Measurements from ENCODE around the gene TRMT11.
"Not testable (repeated sequence)": the region's sequence is repeated elsewhere in the genome, so short reads cannot be mapped to it uniquely, and the experiment has no call there.

The TRMT11 gene

GRCh38 chr6:125994670-125995488 lies 8.5 kb downstream of the TRMT11 start:
- Mint-ChIP-seq H3K27ac (no peak overlapping the region), H3K4me1 (peaks cover 5 to 18% of the 10 kb centered on the region in 2 donors), H3K4me3 (no peak overlapping the region), H3K9me3 (no peaks in the 10 kb centered on the region), H3K27me3 (no peaks in the 10 kb centered on the region), H3K36me3 (peaks cover 9 to 12% of the 10 kb centered on the region in 2 donors)
- no peak for ATAC-seq (replicated peaks)
- DNase-seq: no peak

DNA sequence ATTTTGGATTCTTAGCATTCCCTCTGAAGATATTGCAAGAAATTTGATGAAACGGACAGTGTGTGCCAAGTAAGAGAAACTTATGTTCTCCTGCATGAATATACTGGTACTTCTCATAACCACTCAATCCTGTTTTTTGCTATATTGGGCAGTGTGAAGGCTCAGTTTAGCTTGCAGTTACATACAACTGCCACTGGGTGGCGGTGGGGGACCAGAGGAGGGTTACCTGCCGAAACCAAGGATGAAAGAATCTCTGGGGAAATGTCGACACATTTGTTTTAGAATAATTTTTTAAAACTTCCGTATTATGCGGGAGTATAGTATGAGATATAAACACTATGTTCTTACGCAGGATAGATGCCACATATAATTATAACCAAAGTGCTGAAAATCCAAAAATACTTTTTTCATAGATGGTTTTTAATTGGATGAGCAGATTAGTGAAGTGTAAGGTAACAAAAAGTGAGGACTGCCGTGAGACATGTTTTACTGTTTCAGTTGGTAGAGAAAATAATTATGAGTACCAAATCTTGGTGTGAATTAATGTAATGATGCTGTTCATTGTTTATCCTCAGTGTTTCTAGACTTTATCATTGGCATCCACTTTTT lies 9.7 kb downstream of the TRMT11 start:
- H3K4me1 Mint-ChIP-seq: peaks cover 5 to 18% of the 10 kb centered on the region in 2 donors
- peaks cover 12 to 23% of the 10 kb centered on the region in 2 donors for H3K36me3 Mint-ChIP-seq
- ATAC-seq (replicated peaks) (peak; percentile 86 to 94), DNase-seq (peak; percentile 46)
- H3K27ac Mint-ChIP-seq: no peak overlapping the region
- no peaks in the 10 kb centered on the region for H3K9me3 Mint-ChIP-seq
- H3K4me3 Mint-ChIP-seq: peak overlapping the region; percentile 48 to 70
- no peaks in the 10 kb centered on the region for H3K27me3 Mint-ChIP-seq

- ATAC-seq (replicated peaks) (no peak), DNase-seq (no peak)
- no peak overlapping the region for H3K4me3 Mint-ChIP-seq
- H3K4me1 Mint-ChIP-seq: no peaks in the 10 kb centered on the region
- H3K27ac Mint-ChIP-seq: no peak overlapping the region
- no peaks in the 10 kb centered on the region for H3K27me3 Mint-ChIP-seq
- peaks cover 16 to 47% of the 10 kb centered on the region in 2 donors for H3K36me3 Mint-ChIP-seq
- H3K9me3 Mint-ChIP-seq: no peaks in the 10 kb centered on the region
These were observed 16.7 kb downstream of the TRMT11 start for GRCh38 chr6:126002755-126003679.

- DNase-seq: no peak
- Mint-ChIP-seq H3K27ac (no peak overlapping the region), H3K27me3 (no peaks in the 10 kb centered on the region), H3K4me3 (no peak overlapping the region), H3K36me3 (peaks cover 26 to 44% of the 10 kb centered on the region in 2 donors), H3K9me3 (no peaks in the 10 kb centered on the region), H3K4me1 (no peaks in the 10 kb centered on the region)
- ATAC-seq (replicated peaks): no peak
These were observed 21.5 kb downstream of the TRMT11 start for GRCh38 chr6:126007800-126008199.

- no peaks in the 10 kb centered on the region for H3K9me3 Mint-ChIP-seq
- H3K27me3 Mint-ChIP-seq: no peaks in the 10 kb centered on the region
- H3K4me1 Mint-ChIP-seq: no peaks in the 10 kb centered on the region
- no peak overlapping the region for H3K4me3 Mint-ChIP-seq
- peaks cover 21 to 41% of the 10 kb centered on the region in 2 donors for H3K36me3 Mint-ChIP-seq
- ATAC-seq (replicated peaks) (no peak), DNase-seq (no peak)
- no peak overlapping the region for H3K27ac Mint-ChIP-seq
These were observed 23.7 kb downstream of the TRMT11 start for GRCh38 chr6:126010040-126010439.

GRCh38 chr6:126015863-126016262 lies 29.5 kb downstream of the TRMT11 start:
- Mint-ChIP-seq H3K9me3 (no peaks in the 10 kb centered on the region), H3K27ac (no peak overlapping the region), H3K4me1 (no peaks in the 10 kb centered on the region), H3K27me3 (no peaks in the 10 kb centered on the region), H3K36me3 (peaks cover 38 to 63% of the 10 kb centered on the region in 2 donors), H3K4me3 (no peak overlapping the region)
- no peak for DNase-seq
- ATAC-seq (replicated peaks): no peak

- no peak for DNase-seq
- no peaks in the 10 kb centered on the region for H3K27me3 Mint-ChIP-seq
- H3K36me3 Mint-ChIP-seq: peaks cover 40 to 65% of the 10 kb centered on the region in 2 donors
These were observed 30.3 kb downstream of the TRMT11 start for GRCh38 chr6:126016591-126016990.

GRCh38 chr6:126017668-126018067 lies 31.3 kb downstream of the TRMT11 start:
- Mint-ChIP-seq H3K4me3 (no peak overlapping the region), H3K36me3 (peaks cover 33 to 60% of the 10 kb centered on the region in 2 donors), H3K9me3 (no peaks in the 10 kb centered on the region), H3K27me3 (no peaks in the 10 kb centered on the region), H3K4me1 (no peaks in the 10 kb centered on the region), H3K27ac (no peak overlapping the region)
- ATAC-seq (replicated peaks) (no peak), DNase-seq (no peak)

More at GRCh38 chr6:126016591-126016990, 30.3 kb downstream of the TRMT11 start:
- no peaks in the 10 kb centered on the region for H3K9me3 Mint-ChIP-seq
- no peak for ATAC-seq (replicated peaks)
- no peak overlapping the region for H3K27ac Mint-ChIP-seq
- H3K4me3 Mint-ChIP-seq: no peak overlapping the region
- H3K4me1 Mint-ChIP-seq: no peaks in the 10 kb centered on the region

DNA sequence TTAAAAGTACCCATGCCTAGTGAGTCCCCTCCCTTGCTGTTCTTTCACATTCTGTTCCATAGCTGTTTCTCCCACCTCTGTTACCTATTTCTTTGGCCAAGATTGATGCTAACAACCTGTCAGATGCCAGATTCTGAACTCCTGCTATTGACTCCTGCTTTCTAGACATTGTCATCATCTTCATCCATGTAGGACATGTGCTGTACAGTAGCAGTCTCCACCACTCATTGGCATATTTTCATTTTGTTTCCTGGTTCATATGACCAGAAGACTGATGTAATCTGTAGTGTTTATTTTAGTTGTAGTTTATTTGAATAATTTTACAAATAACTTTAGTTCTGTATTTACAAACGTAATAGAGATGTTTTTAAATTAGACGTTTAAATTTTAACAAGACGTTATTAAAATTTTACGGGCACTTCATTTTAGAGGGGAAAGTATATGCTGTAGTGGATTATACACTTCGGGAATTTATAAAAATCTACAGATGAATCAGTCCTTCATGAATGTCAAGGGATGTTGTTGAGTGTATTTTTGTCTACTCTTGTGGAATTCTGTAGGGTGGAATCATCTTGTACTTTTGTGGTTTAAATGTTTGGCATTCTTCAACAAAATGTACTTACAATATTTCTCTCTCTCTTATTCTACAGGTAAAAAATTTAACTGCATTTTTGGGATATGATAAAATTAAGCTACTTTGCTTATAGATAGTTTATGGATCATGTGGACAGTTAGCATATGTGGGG lies 34.1 kb downstream of the TRMT11 start:
- ATAC-seq (replicated peaks) (no peak), DNase-seq (no peak)
- Mint-ChIP-seq H3K9me3 (no peaks in the 10 kb centered on the region), H3K36me3 (peaks cover 29 to 57% of the 10 kb centered on the region in 2 donors), H3K4me1 (no peaks in the 10 kb centered on the region), H3K27ac (no peak overlapping the region), H3K27me3 (no peaks in the 10 kb centered on the region), H3K4me3 (no peak overlapping the region)

DNA sequence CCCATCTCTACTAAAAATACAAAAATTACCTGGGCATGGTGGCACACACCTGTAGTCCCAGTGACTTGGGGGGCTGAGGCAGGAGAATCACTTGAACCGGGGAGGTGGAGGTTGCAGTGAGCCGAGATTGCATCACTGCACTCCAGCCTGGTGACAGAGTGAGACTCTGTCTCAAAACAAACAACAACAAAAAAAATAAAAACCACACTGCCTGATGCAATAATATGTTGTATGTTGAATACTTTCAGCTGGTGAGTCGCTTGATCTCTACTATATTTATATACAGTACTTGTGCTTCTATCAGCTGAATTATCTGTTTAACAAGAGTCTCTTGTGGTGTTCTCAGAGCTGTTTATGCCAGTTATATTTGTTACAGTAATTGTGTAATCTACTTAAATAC lies 37.1 kb downstream of the TRMT11 start:
- ATAC-seq (replicated peaks); H3K4me1 Mint-ChIP-seq; H3K4me3 Mint-ChIP-seq; H3K9me3 Mint-ChIP-seq; H3K27ac Mint-ChIP-seq; H3K27me3 Mint-ChIP-seq; DNase-seq: not testable (repeated sequence)
- peaks cover 22 to 46% of the 10 kb centered on the region in 2 donors for H3K36me3 Mint-ChIP-seq

DNA sequence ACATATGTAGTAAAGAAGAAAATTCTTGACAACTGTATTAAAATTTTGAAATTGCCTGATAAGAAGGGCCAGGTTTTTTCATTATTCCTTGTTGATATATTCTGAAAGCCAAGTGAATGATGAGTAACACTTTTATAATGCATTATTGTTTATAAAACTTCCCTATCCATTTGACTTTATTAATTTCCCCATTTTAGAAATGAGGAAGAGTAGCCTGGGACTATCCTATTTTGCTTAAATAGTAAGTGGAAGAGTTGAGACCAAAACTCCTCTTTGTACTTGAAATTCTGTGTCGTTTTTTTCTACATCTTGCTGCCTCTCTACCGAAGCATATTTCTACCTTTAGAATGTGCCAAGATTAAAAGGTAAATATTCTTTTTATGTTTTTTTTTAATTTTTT lies 39.7 kb downstream of the TRMT11 start:
- no peak overlapping the region for H3K4me3 Mint-ChIP-seq
- no peaks in the 10 kb centered on the region for H3K4me1 Mint-ChIP-seq
- peaks cover 13 to 44% of the 10 kb centered on the region in 2 donors for H3K36me3 Mint-ChIP-seq
- H3K27ac Mint-ChIP-seq: no peak overlapping the region
- ATAC-seq (replicated peaks): no peak
- no peak for DNase-seq
- no peaks in the 10 kb centered on the region for H3K27me3 Mint-ChIP-seq
- no peaks in the 10 kb centered on the region for H3K9me3 Mint-ChIP-seq

- Mint-ChIP-seq H3K9me3 (no peaks in the 10 kb centered on the region), H3K36me3 (peaks cover 21 to 49% of the 10 kb centered on the region in 2 donors), H3K27me3 (no peaks in the 10 kb centered on the region), H3K4me1 (no peaks in the 10 kb centered on the region), H3K27ac (no peak overlapping the region), H3K4me3 (no peak overlapping the region)
- DNase-seq (no peak), ATAC-seq (replicated peaks) (no peak)
These were observed 41.3 kb downstream of the TRMT11 start for GRCh38 chr6:126027601-126028000.

- ATAC-seq (replicated peaks) (no peak), DNase-seq (no peak)
These were observed 43.7 kb downstream of the TRMT11 start for GRCh38 chr6:126030045-126030444.

GRCh38 chr6:126033696-126034095 lies 47.4 kb downstream of the TRMT11 start:
- H3K27ac Mint-ChIP-seq: no peak overlapping the region
- H3K27me3 Mint-ChIP-seq: no peaks in the 10 kb centered on the region
- peak; percentile 27 to 60 for ATAC-seq (replicated peaks)
- H3K9me3 Mint-ChIP-seq: no peaks in the 10 kb centered on the region
- no peak overlapping the region for H3K4me3 Mint-ChIP-seq
- no peaks in the 10 kb centered on the region for H3K4me1 Mint-ChIP-seq
- peaks cover 30 to 59% of the 10 kb centered on the region in 2 donors for H3K36me3 Mint-ChIP-seq
- DNase-seq: no peak

More at GRCh38 chr6:126030045-126030444, 43.7 kb downstream of the TRMT11 start:
- no peak overlapping the region for H3K4me3 Mint-ChIP-seq
- H3K27ac Mint-ChIP-seq: no peak overlapping the region
- no peaks in the 10 kb centered on the region for H3K9me3 Mint-ChIP-seq
- no peaks in the 10 kb centered on the region for H3K4me1 Mint-ChIP-seq
- H3K27me3 Mint-ChIP-seq: no peaks in the 10 kb centered on the region
- H3K36me3 Mint-ChIP-seq: peaks cover 22 to 50% of the 10 kb centered on the region in 2 donors

All from stimulated activated naive B cell treated with anti-CD40 and anti-IgM and Interleukin-4, amounts not matched to agents 10 μg/mL and 1 μg/mL and 100 μg/mL, for 72 hours (primary cell).